Umbilical cord (tissue), 2 donors: ENCODE measurements around the gene EDAR. TPM values are rescaled to one million over a fixed set of nuclear protein-coding genes. Genes with fewer than 3 reads are reported as not detected.

Source experiments
- DNase-seq: peaks from one replicate; pipeline ENCODE4 v3.0.0-alpha.2; 2015; ENCODE audit warnings: low spot score
- total RNA-seq: library from RNA; depleted of rRNA; stranded (reverse); fragments of >200 nt; gene quantifications from one replicate; pipeline ENCODE4 v1.2.3, GENCODE V29; 2014; ENCODE audit warnings: low replicate concordance; ENCODE audit not compliant: insufficient read depth

The EDAR gene
- total RNA-seq, 1 donor from 2014 or later: 1.2 TPM

GRCh38 chr2:108855194-108855593 is 133.8 kb downstream of the EDAR start:
- DNase-seq: peak; percentile 17

- no peak for DNase-seq
Measured at GRCh38 chr2:108854484-108854883, 134.5 kb downstream of the EDAR start.

- no peak for DNase-seq
Measured at GRCh38 chr2:108853421-108853820, 135.6 kb downstream of the EDAR start.

- no peak for DNase-seq
Measured at GRCh38 chr2:108852375-108852774, 136.6 kb downstream of the EDAR start.

DNA sequence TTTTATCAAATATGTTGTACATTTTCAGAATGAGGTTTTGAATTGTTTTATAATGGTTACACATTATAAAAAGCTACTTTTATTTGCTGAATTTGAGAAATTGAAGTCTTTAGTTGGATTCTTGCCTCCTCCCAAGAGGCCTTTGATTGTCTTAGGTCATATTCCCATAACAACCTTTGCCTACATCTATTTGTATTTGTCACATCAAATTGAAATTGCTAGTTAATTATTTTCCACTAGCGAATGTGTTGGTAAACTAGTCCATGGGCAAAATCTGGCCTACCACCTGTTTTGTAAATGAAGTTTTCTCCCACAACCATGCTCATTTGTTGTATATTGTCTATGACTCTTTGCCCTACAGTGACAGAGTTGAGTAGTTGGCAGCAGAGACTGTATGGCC is 142.0 kb downstream of the EDAR start:
- DNase-seq: no peak

DNA sequence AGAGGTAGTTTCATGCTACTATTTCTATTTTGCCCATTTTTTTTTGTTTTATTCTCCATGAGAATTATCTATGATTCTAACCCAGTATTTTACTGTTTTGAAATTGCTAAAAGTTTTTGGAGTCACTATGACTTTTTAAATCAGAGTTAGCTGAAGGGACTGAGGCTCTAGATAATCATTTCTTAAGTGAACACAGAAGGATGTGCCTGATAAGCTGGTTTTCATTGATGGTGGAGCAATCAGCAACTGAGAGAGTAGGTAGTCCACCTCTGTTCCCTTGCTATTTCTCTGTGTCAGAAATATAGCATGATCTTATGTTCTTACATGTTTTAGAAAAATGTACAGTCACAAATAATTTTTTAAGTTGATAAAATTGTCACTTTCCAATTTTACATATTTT is 143.1 kb downstream of the EDAR start:
- no peak for DNase-seq

Other genes with a start within 250 kb of the EDAR start
- 6.7 TPM for gene CCDC138, start 202.4 kb downstream of the EDAR start, total RNA-seq
- 7.5 TPM for gene SH3RF3, start 140.0 kb upstream of the EDAR start, total RNA-seq